ENCODE measurements around the gene INPP5E.

Gene INPP5E

GRCh38 chr9:136448655-136449054 lies 9.0 kb upstream of the INPP5E start:
- H3K4me3 ChIP-seq (ENCODE audit: low read depth, low read length) = no peak overlapping the region
- H3K36me3 ChIP-seq (ENCODE audit: control insufficient read depth, insufficient read depth, low read length) = no peaks in the 10 kb centered on the region
- no peak overlapping the region for H3K4me2 ChIP-seq (ENCODE audit: low read length)
- H3K27me3 ChIP-seq (ENCODE audit: control insufficient read depth, insufficient read depth, low read length) = no peaks in the 10 kb centered on the region
- no peak overlapping the region for H2AFZ ChIP-seq
- TF ChIP-seq CTCF (IDR thresholded peaks at IDR 0.05) = no peak
- no peaks in the 10 kb centered on the region for H3K9me3 ChIP-seq (ENCODE audit: control insufficient read depth, low read length)
- H3K4me1 ChIP-seq = no peaks in the 10 kb centered on the region
- no peak overlapping the region for H3K27ac ChIP-seq
- no peaks in the 10 kb centered on the region for H3K79me2 ChIP-seq
- no peak overlapping the region for H3K9ac ChIP-seq

- Histone ChIP-seq H3K79me2 (no peaks in the 10 kb centered on the region), H3K27me3 (ENCODE audit: control insufficient read depth, insufficient read depth, low read length) (no peaks in the 10 kb centered on the region), H3K27ac (no peak overlapping the region), H3K4me2 (ENCODE audit: low read length) (no peak overlapping the region), H2AFZ (no peak overlapping the region), H3K4me1 (no peaks in the 10 kb centered on the region), H3K9ac (no peak overlapping the region), H3K4me3 (ENCODE audit: low read depth, low read length) (no peak overlapping the region), H3K9me3 (ENCODE audit: control insufficient read depth, low read length) (no peaks in the 10 kb centered on the region), H3K36me3 (ENCODE audit: control insufficient read depth, insufficient read depth, low read length) (no peaks in the 10 kb centered on the region)
- TF ChIP-seq CTCF (IDR thresholded peaks at IDR 0.05) = no peak
Measured at GRCh38 chr9:136447173-136447778, 7.6 kb upstream of the INPP5E start.

GRCh38 chr9:136445799-136446198 lies 6.2 kb upstream of the INPP5E start:
- no peaks in the 10 kb centered on the region for H3K27me3 ChIP-seq (ENCODE audit: control insufficient read depth, insufficient read depth, low read length)
- H3K79me2 ChIP-seq = no peaks in the 10 kb centered on the region
- no peaks in the 10 kb centered on the region for H3K36me3 ChIP-seq (ENCODE audit: control insufficient read depth, insufficient read depth, low read length)
- H3K4me1 ChIP-seq = no peaks in the 10 kb centered on the region
- H2AFZ ChIP-seq = no peak overlapping the region
- no peak overlapping the region for H3K9ac ChIP-seq
- TF ChIP-seq CTCF (IDR thresholded peaks at IDR 0.05) = no peak
- no peak overlapping the region for H3K4me2 ChIP-seq (ENCODE audit: low read length)
- H3K9me3 ChIP-seq (ENCODE audit: control insufficient read depth, low read length) = no peaks in the 10 kb centered on the region
- H3K4me3 ChIP-seq (ENCODE audit: low read depth, low read length) = no peak overlapping the region
- H3K27ac ChIP-seq = no peak overlapping the region

- no peak for TF ChIP-seq CTCF (IDR thresholded peaks at IDR 0.05)
- Histone ChIP-seq H3K9ac (no peak overlapping the region), H2AFZ (no peak overlapping the region), H3K9me3 (ENCODE audit: control insufficient read depth, low read length) (no peaks in the 10 kb centered on the region), H3K27me3 (ENCODE audit: control insufficient read depth, insufficient read depth, low read length) (no peaks in the 10 kb centered on the region), H3K4me1 (no peaks in the 10 kb centered on the region), H3K79me2 (no peaks in the 10 kb centered on the region), H3K4me2 (ENCODE audit: low read length) (no peak overlapping the region), H3K36me3 (ENCODE audit: control insufficient read depth, insufficient read depth, low read length) (no peaks in the 10 kb centered on the region), H3K4me3 (ENCODE audit: low read depth, low read length) (no peak overlapping the region), H3K27ac (no peak overlapping the region)
Measured at GRCh38 chr9:136444102-136444501, 4.5 kb upstream of the INPP5E start.

- Histone ChIP-seq H3K9ac (no peak overlapping the region), H3K4me3 (ENCODE audit: low read depth, low read length) (no peak overlapping the region), H3K9me3 (ENCODE audit: control insufficient read depth, low read length) (no peaks in the 10 kb centered on the region), H3K4me2 (ENCODE audit: low read length) (no peak overlapping the region), H2AFZ (no peak overlapping the region), H3K36me3 (ENCODE audit: control insufficient read depth, insufficient read depth, low read length) (no peaks in the 10 kb centered on the region), H3K4me1 (no peaks in the 10 kb centered on the region), H3K27ac (no peak overlapping the region), H3K79me2 (no peaks in the 10 kb centered on the region), H3K27me3 (ENCODE audit: control insufficient read depth, insufficient read depth, low read length) (no peaks in the 10 kb centered on the region)
- no peak for TF ChIP-seq CTCF (IDR thresholded peaks at IDR 0.05)
Measured at GRCh38 chr9:136443687-136444086, 4.0 kb upstream of the INPP5E start.
